ENCODE measurements around the gene TEK. TPM values are rescaled to one million over a fixed set of nuclear protein-coding genes. Genes with fewer than 3 reads are reported as not detected.

The TEK gene
- total RNA-seq, 1 experiment from 2014 or later = 0.07 TPM

GRCh38 chr9:27182421-27182820 is 73.4 kb downstream of the TEK start:
- TF ChIP-seq EZH2 (IDR thresholded peaks at IDR 0.05; ENCODE audit: low read length, unreplicated experiment) (no peak), CTCF (conservative IDR thresholded peaks at IDR 0.05; ENCODE audit: low read depth, low read length) (no peak), EZH2phosphoT487 (IDR thresholded peaks at IDR 0.05; ENCODE audit: borderline replicate concordance, low read length) (no peak)
- ATAC-seq = no peak
- Histone ChIP-seq H3K27ac (ENCODE audit: low read length) (no peak overlapping the region), H3K4me2 (ENCODE audit: low read length) (0 out of 2 replicates have a peak overlapping the region, but pooled peaks have one; percentile 38), H2AFZ (ENCODE audit: low read length) (no peak overlapping the region), H3K4me1 (ENCODE audit: insufficient read depth, low read length) (peaks cover 32% of the 10 kb centered on the region), H3K9me2 (replicated peaks; ENCODE audit: low read length) (no peaks in the 10 kb centered on the region), H3K36me3 (ENCODE audit: low read depth, low read length) (no peaks in the 10 kb centered on the region), H3F3A (ENCODE audit: low read length, unreplicated experiment) (no peaks in the 10 kb centered on the region), H3K9me3 (ENCODE audit: low read length) (no peaks in the 10 kb centered on the region), H3K79me2 (ENCODE audit: low read length) (no peaks in the 10 kb centered on the region), H3K27me3 (ENCODE audit: low read length) (no peaks in the 10 kb centered on the region), H3K4me3 (ENCODE audit: low read length) (no peak overlapping the region), H4K20me1 (ENCODE audit: low read length) (no peaks in the 10 kb centered on the region), H3K9ac (ENCODE audit: low read length) (no peak overlapping the region)
- intact Hi-C loops (cut with micrococcal nuclease) = no loop called here
- POLR2A ChIA-PET (ENCODE audit: unreplicated experiment) = no interaction called here
- CTCF ChIA-PET = no interaction called here
- no peak for DNase-seq
- BruUV-seq (replicated peaks) = no TSS peak

- Histone ChIP-seq H3K9ac (ENCODE audit: low read length) (no peak overlapping the region), H3K27me3 (ENCODE audit: low read length) (no peaks in the 10 kb centered on the region), H3K79me2 (ENCODE audit: low read length) (no peaks in the 10 kb centered on the region), H3F3A (ENCODE audit: low read length, unreplicated experiment) (no peaks in the 10 kb centered on the region), H3K27ac (ENCODE audit: low read length) (peak overlapping the region; percentile 22), H3K9me2 (replicated peaks; ENCODE audit: low read length) (no peaks in the 10 kb centered on the region), H2AFZ (ENCODE audit: low read length) (no peak overlapping the region), H3K9me3 (ENCODE audit: low read length) (no peaks in the 10 kb centered on the region), H3K36me3 (ENCODE audit: low read depth, low read length) (no peaks in the 10 kb centered on the region), H3K4me3 (ENCODE audit: low read length) (no peak overlapping the region), H4K20me1 (ENCODE audit: low read length) (no peaks in the 10 kb centered on the region), H3K4me2 (ENCODE audit: low read length) (0 out of 2 replicates have a peak overlapping the region, but pooled peaks have one; percentile 11), H3K4me1 (ENCODE audit: insufficient read depth, low read length) (peaks cover 32% of the 10 kb centered on the region)
- POLR2A ChIA-PET (ENCODE audit: unreplicated experiment) = no interaction called here
- intact Hi-C loops (cut with micrococcal nuclease) = no loop called here
- TF ChIP-seq EZH2 (IDR thresholded peaks at IDR 0.05; ENCODE audit: low read length, unreplicated experiment) (no peak), EZH2phosphoT487 (IDR thresholded peaks at IDR 0.05; ENCODE audit: borderline replicate concordance, low read length) (no peak), CTCF (conservative IDR thresholded peaks at IDR 0.05; ENCODE audit: low read depth, low read length) (no peak)
- BruUV-seq (replicated peaks) = no TSS peak
- ATAC-seq = no peak; the same call in 1 of the 2 replicates
- CTCF ChIA-PET = no interaction called here
- DNase-seq = peak; percentile 48
Measured at GRCh38 chr9:27183131-27183530, 74.1 kb downstream of the TEK start.

- peak; percentile 34; the same call in 1 of the 2 replicates for ATAC-seq
- no peaks in the 10 kb centered on the region for H3K79me2 ChIP-seq (ENCODE audit: low read length)
- H3K27me3 ChIP-seq (ENCODE audit: low read length) = no peaks in the 10 kb centered on the region
- no TSS peak for BruUV-seq (replicated peaks)
- H3K4me3 ChIP-seq (ENCODE audit: low read length) = no peak overlapping the region
- no peak overlapping the region for H2AFZ ChIP-seq (ENCODE audit: low read length)
- intact Hi-C loops (cut with micrococcal nuclease) = no loop called here
- no peaks in the 10 kb centered on the region for H3K9me3 ChIP-seq (ENCODE audit: low read length)
- H3K4me2 ChIP-seq (ENCODE audit: low read length) = 0 out of 2 replicates have a peak overlapping the region, but pooled peaks have one; percentile 11
- peak overlapping the region; percentile 22 for H3K27ac ChIP-seq (ENCODE audit: low read length)
- H4K20me1 ChIP-seq (ENCODE audit: low read length) = no peaks in the 10 kb centered on the region
- H3K9me2 ChIP-seq (replicated peaks; ENCODE audit: low read length) = no peaks in the 10 kb centered on the region
- H3K4me1 ChIP-seq (ENCODE audit: insufficient read depth, low read length) = peaks cover 32% of the 10 kb centered on the region
- no peak for TF ChIP-seq EZH2 (IDR thresholded peaks at IDR 0.05; ENCODE audit: low read length, unreplicated experiment)
- no peak for TF ChIP-seq EZH2phosphoT487 (IDR thresholded peaks at IDR 0.05; ENCODE audit: borderline replicate concordance, low read length)
- TF ChIP-seq CTCF (conservative IDR thresholded peaks at IDR 0.05; ENCODE audit: low read depth, low read length) = no peak
- H3F3A ChIP-seq (ENCODE audit: low read length, unreplicated experiment) = no peaks in the 10 kb centered on the region
- H3K9ac ChIP-seq (ENCODE audit: low read length) = no peak overlapping the region
- H3K36me3 ChIP-seq (ENCODE audit: low read depth, low read length) = no peaks in the 10 kb centered on the region
- ChIA-PET CTCF (no interaction called here), POLR2A (ENCODE audit: unreplicated experiment) (no interaction called here)
- DNase-seq = peak; percentile 41
Measured at GRCh38 chr9:27183701-27184100, 74.7 kb downstream of the TEK start.

Data from PC-3 (cell line).